ENCODE measurements around the gene PHKA2.

PHKA2 gene

GRCh38 chrX:18970465-18970864 lies 13.4 kb downstream of the PHKA2 start:
- no peak for DNase-seq

DNA sequence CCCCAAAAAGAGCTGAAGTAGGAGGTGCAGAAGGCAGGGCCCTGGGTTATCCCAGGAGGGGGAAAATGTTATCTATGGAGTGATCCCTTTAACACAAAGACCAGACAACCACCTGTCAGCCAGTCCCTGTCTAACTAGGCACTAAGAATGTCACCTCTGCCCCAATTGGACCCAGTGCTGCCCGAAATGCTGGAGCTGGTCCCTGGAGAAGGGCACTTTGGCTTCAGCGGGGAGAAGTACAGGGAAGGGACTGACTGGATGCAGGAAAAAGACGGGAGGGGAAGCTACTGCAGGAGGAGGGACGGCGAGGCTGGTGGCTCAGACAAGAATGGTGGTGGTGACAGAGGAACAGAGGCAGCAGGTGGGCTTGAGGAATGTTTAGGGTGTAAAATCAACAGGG lies 17.3 kb downstream of the PHKA2 start:
- no peak for DNase-seq

DNA sequence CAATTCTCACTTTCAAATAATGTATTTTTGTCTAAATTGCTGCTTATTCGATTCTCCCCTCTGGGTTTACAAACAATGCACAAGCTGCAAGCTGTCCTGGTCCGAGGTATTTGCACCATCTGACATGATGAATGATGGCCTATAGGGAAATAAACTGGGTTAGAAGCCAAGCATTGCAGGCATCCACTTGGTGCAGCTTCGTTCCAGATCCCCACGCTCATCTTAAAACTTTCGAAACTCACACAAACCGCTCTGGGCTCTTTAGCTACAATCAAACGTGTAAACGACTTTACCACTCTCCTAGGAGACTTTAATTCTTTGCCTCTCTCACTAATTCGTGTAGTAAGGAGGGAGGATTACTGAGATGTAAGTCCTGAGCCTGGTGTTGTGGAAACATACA lies 19.0 kb downstream of the PHKA2 start:
- DNase-seq = no peak

GRCh38 chrX:18964026-18964425 lies 19.9 kb downstream of the PHKA2 start:
- no peak for DNase-seq

DNA sequence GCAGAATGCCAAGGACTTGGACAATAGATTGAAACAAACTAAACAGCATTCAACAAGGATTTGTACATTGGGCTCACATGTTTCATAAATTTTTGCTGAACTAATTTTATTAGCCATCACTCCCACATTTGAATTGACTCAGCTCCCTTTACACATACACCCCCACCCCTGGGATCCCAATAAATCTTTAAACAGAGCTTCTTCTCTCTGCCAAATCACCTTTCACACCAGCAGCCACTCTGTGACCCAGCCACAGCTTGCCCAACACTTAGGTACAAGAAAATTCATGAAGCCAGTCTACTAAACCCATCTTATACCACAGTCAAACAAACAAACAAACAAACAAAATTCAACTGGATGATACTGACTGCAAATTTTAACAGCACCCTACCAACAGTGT lies 21.6 kb downstream of the PHKA2 start:
- no peak for DNase-seq

DNA sequence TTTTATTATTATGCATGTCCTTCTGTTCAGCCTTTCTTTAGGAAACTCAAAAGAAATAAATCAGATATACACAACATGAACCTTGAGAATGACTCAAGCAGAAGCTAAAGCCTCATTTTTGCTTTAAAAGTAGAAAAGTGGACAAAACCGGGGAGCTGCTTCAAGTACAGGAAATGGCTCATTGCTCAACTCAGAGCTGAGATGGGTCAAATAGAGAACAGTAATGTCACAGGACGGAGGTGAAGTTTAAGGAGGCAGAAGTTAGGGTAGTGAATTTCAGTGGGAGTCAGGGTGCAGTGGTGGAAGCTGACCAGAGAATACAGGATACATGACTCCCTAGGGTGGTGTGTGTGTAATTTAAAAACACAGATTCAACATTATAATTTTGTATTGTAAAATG lies 22.2 kb downstream of the PHKA2 start:
- DNase-seq = peak; percentile 53 to 68 (median 65)

- DNase-seq = peak; percentile 21 to 56 (median 38)
Observed at GRCh38 chrX:18956303-18957032, 27.4 kb downstream of the PHKA2 start.

- DNase-seq = no peak
Observed at GRCh38 chrX:18955676-18956075, 28.2 kb downstream of the PHKA2 start.

DNA sequence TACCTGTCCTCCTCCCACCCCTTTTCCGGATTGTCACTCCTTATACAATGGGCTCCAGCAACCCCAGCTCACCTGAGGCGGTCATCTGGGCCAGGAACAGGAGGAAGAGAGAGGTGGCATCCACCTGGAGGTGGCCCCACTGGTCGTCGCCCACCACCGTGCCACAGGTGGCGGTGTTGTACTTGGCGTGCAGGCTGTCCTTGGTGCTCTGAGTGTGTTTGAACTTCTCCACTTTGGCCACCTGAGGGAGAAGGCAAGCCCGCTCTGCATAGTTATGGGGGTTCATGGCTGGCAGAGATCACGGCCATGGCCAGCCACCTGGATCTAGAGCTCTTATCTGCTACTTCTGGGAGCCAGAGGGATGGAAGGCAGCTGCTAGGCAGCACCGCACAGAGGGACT lies 32.9 kb downstream of the PHKA2 start:
- no peak for DNase-seq

- no peak for DNase-seq
Observed at GRCh38 chrX:18949944-18950301, 34.0 kb downstream of the PHKA2 start.

DNA sequence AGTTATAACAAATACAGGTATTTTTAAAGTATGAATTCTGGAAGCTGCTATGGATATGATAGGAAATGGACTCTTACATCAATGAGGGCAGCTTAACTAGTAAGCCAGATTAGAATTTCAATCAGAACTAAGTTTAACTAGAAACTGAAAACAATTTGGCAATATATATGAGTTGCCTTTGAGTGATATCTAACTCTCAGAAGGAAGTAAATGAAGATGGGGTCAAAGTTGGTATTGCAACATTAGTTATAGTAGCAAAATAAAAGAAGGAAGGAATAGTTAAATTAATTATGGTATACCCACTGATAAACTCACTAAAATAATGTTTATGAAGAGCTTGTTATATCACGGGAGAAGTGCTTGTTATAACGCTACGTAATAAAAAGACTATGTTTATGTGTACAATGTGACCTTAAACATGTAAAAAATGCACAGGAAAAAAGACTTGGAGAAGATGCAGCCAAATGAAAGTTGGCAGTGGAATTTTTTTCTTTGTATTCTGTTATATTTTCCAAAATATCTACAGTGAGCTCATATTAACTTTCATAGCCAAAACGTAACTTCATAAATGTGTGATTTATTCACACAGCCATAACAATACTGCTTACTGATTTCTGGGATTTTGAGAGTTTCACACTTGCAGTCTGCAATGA lies 34.5 kb downstream of the PHKA2 start:
- DNase-seq = no peak

GRCh38 chrX:18946611-18947010 lies 37.3 kb downstream of the PHKA2 start:
- no peak for DNase-seq

- DNase-seq = no peak
Observed at GRCh38 chrX:18946157-18946556, 37.8 kb downstream of the PHKA2 start.

GRCh38 chrX:18945483-18945882 lies 38.4 kb downstream of the PHKA2 start:
- DNase-seq = no peak

- no peak for DNase-seq
Observed at GRCh38 chrX:18944482-18944881, 39.4 kb downstream of the PHKA2 start.

DNA sequence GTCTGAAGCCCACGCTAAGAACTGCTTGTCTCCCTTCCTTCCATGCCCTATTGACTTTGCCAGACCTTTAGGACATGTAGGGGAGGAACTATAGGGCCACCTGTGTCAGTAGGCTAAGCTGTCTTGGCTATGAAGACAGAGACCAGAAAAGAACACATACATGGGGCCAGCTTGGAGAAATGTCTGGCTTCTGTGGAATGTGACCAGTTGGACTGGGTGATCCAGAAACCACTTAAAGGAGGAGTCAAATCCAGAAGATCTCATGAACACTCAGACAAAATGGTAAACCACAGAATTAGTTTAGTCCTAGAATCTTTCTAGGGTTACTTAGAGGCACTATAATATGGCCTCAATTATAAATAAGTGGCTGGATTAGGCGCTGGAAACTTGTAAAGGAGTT lies 42.0 kb downstream of the PHKA2 start:
- no peak for DNase-seq

DNA sequence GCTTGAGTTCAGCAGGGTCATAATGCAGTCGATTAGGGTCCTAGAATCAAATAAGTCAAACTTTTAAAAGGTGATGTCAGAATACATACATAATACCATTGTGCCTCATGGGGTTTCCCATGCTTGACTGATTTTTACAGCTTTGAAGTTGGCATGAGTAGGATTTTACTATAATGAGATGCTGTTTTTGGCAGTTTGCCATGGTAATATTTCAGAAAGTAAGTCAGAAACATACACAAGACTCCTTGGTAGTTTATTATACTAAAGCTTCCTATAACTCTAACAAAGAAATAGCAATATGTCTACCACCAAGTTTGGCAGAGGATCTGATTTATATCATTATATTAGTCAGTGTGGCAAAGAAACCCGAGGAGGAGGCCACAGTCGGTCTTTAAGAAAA lies 45.2 kb downstream of the PHKA2 start:
- no peak for DNase-seq

DNA sequence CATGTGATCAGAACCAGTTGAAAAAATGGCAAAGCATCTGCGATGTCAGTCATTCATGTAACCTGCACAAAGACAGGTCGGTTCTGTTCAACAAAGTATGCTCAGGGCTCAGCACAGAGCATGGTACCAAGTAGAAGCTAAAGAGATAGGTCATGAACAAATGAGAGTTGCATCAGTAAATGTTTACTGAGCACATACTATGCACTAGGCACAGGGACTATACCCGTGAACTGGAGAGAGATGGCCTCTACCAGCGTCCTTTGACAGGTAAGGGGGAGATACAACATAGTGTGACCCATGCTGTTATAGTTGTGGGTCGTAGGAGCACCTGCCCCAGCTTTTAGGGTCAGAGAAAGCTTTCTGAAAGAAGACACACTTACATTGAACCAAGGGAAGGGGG lies 46.7 kb downstream of the PHKA2 start:
- DNase-seq = no peak

GRCh38 chrX:18935893-18936292 lies 48.0 kb downstream of the PHKA2 start:
- no peak for DNase-seq

DNA sequence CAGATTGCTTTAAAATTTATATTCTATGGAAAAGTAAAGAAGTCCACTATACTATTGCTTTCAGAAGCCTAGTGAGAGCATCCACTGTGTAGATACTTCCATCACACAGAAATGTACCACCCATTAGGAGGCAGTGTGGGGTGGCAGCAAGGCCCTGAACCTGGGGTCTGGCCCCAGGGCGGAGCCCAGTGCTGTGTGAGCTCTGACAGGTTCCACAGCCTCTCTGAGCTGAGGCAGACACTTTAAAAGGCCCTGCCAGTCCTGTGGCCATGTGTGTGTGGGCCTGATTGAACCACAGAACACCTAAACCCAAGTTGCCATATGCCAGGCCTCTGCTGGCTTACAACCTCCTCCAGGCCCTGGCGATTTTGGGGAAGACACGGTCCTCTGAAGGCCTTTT lies 49.2 kb downstream of the PHKA2 start:
- no peak for DNase-seq

DNA sequence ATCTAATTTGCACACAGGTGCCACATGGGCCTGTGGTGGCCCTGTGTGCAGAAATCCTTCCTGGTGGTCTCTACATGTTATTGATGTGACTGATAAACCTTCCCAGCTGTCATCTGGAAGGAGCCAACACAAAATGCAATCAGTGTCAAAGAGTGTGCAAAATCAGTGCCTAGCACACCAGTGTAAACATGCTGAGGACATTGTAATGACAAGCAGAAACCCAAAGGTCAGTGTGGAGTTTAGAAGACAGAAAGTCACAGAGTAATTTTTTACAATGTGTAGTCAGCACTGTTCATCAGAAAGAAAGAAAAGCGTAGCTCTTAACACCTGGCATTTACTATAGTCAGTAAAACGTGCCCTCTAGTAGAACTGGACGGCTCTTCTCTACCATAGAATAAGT lies 50.3 kb downstream of the PHKA2 start:
- DNase-seq = no peak

DNA sequence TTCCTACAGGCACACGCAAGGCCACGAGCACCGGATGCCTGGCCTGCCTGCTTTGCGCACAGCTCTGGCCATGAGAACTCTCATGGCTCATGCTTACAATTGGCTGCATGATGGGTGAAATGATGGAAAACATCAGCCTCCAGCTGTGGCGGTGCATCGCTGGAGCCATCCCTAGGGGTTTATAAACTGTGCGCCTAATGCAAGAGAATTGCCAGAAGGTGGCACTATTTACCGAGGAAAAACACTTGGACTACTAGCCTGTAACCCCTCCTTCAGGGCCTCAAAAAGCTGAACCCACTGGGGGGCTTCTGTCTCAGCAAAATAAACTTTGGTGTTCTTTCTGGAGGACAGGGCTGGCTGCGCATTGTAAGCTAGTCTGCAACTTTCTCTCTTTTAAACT lies 51.9 kb downstream of the PHKA2 start:
- DNase-seq = peak; percentile 40 to 48 (median 41)

GRCh38 chrX:18929775-18930174 lies 54.1 kb downstream of the PHKA2 start:
- DNase-seq = no peak

- no peak for DNase-seq
Observed at GRCh38 chrX:18927558-18927957, 56.4 kb downstream of the PHKA2 start.

DNA sequence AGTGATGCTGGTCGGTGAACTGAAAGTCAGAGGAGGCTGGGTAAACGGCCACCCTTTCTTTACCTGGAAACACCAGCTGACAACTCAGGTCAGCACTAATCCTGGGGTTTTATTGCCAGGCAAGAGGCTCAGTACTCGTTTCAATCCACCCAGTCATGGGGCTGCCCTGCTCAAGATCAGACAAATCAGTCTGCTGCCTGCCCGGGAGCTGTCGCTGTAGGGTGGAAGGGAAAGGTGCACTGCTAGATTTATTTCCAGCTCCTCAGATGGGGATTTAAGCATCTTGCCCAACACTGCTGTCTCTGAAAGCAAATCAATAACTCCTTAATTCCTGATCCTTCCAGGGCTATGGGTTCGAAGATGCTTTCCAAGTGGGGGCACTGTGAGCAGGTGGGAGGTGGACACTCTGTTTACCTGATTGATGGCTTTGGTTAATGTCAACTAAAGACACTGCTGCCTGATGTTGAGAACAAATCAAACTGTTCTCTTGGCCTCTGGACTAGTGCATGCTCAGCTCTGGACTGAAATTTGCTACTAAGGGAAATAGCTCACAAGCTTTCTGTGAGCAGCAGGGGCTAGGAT lies 59.3 kb downstream of the PHKA2 start:
- DNase-seq = no peak
